DMS53 treated with DMSO at 0.1 percent for 48 hours (cell line): ENCODE measurements around the gene RAB11FIP3.

Experiments
- DNase-seq: peaks from one replicate; lab custom pipeline; 2025; ENCODE audit not compliant: unreplicated experiment; lab: John Stamatoyannopoulos, UW

The RAB11FIP3 gene

GRCh38 chr16:529012-529575 is 103.6 kb downstream of the RAB11FIP3 start:
- DNase-seq, result no peak

- no peak for DNase-seq
Measured at GRCh38 chr16:530111-530817, 104.8 kb downstream of the RAB11FIP3 start.

GRCh38 chr16:531494-532125 is 106.2 kb downstream of the RAB11FIP3 start:
- DNase-seq, result no peak

- DNase-seq, result no peak
Measured at GRCh38 chr16:533391-534123, 108.1 kb downstream of the RAB11FIP3 start.

- no peak for DNase-seq
Measured at GRCh38 chr16:534135-534534, 108.7 kb downstream of the RAB11FIP3 start.

- DNase-seq, result no peak
Measured at GRCh38 chr16:534856-535445, 109.5 kb downstream of the RAB11FIP3 start.

- no peak for DNase-seq
Measured at GRCh38 chr16:535446-536405, 110.3 kb downstream of the RAB11FIP3 start.

- no peak for DNase-seq
Measured at GRCh38 chr16:536746-537145, 111.3 kb downstream of the RAB11FIP3 start.

- DNase-seq, result no peak
Measured at GRCh38 chr16:537415-538335, 112.2 kb downstream of the RAB11FIP3 start.

- no peak for DNase-seq
Measured at GRCh38 chr16:539901-540530, 114.6 kb downstream of the RAB11FIP3 start.

GRCh38 chr16:540645-541340 is 115.3 kb downstream of the RAB11FIP3 start:
- no peak for DNase-seq

- no peak for DNase-seq
Measured at GRCh38 chr16:543301-544164, 118.1 kb downstream of the RAB11FIP3 start.

- DNase-seq, result no peak
Measured at GRCh38 chr16:544517-544916, 119.1 kb downstream of the RAB11FIP3 start.

- DNase-seq, result no peak
Measured at GRCh38 chr16:546909-547770, 121.7 kb downstream of the RAB11FIP3 start.

- DNase-seq, result no peak
Measured at GRCh38 chr16:548586-548985, 123.1 kb downstream of the RAB11FIP3 start.

GRCh38 chr16:549544-550263 is 124.3 kb downstream of the RAB11FIP3 start:
- DNase-seq, result no peak
